Measurements from ENCODE around the gene NUP88.
"Not testable (repeated sequence)": the region's sequence is repeated elsewhere in the genome, so short reads cannot be mapped to it uniquely, and the experiment has no call there.

The NUP88 gene

DNA sequence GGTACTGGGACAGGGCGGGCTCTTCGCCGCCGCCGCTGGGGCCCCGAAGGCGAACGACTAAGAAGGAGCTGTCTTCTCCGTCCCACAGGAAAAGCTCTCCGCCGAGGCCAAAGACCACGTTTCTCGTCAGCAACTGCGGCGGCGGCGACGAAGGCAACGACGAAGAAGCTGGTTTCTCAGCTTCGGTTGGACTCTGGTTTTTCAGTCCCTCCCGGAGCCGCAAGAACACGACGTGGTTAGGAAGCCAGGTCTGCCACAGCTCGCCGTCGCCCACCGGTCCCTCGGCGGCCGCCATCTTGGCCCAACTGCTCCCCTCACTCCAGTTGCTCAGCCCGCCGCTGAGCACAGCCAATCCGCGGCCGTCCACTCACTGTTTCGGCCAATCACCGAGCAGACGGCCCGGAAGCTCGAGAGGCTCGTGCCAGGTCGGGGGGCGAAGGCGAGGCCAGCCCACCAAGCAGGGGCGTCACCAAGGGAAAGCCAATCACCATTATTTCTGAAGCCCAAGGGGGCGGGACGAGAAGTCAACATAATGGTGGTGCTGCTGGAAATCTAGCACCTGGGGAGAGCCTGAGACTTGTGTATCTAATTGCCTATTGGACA lies at the start of gene NUP88:
Gene NUP88 (minus strand): TSS at position 307 of the 603 bp plus-strand sequence. CDS start 12 bp downstream, at position 295.
- peak; percentile 94 for DNase-seq

GRCh38 chr17:5468075-5468473 lies 48.6 kb upstream of the NUP88 start:
- no peak for DNase-seq

DNA sequence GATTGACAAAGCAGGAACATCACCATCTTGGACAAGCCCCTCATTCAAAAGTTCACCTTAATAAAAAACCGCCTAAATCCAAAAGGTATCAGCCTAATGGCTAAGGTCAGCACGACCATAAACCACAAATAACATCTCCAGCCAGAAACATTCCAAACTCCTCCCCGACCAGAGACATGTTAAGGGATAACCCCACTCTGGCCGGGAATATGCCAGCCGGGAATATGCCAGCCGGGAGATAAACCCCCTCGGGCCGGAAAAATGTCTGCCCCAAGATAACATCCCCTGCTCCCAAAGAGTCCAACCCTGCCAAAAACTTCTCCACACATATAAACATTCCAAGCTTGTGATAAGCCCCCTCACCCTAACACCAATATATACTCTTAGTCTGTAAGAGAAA lies 48.0 kb upstream of the NUP88 start:
- no peak for DNase-seq

- DNase-seq: no peak
Observed at GRCh38 chr17:5466295-5466694, 46.8 kb upstream of the NUP88 start.

DNA sequence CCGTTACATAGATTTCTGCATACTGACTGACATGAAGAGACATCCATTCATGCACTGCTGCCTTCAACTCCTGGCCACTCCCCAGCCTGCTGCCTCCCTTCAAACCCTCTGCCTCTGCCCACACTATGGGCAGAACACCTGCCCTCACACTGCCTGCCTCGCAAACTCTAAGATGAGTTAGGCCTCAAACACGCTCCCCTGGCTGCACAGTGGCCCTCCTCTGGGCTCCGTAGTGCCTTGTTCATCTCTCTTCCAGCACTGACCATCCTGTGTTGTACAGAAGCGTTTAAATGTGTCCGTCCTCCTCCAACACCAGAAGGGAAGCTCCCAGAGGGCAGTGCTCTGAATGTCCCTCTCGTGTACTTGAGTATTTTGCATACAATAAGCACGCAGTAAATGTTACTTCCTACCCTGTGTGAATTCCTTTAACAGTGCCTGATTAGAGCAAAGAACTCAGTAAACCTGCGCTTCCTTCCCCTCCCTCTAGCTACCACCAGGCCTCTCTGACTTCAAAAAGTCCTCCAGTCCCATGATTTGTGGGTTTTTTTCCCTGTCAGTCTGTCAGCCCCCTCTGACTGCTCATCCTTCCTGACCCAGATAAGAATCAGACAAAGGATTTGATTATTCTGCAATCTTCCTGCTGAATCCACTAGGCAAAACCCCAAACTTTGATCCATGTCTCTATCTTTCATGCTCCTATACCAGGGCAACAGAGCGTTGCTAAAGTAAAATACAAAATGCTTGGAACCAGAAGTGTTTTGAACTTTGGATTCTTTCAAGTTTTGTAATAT lies 45.5 kb upstream of the NUP88 start:
- no peak for DNase-seq

DNA sequence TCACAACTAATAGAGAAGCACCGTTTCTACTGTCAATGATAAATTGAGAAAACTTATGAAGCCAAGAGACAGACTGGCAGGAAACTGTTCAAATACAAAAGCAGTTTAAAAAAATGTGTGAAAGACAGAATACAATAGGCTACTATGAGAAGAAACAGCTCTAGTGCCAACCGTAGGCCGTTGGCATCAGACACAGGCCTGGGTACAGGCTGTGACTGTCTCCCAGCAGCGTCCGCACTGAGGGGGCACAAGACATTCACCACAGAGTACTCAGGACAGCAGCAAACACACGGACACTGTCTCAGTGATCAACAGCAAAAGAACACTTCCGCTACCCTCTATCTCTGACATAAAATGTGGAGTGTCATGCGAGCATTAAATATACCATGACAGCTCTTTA lies 27.3 kb upstream of the NUP88 start:
- no peak for DNase-seq

- DNase-seq: no peak
Observed at GRCh38 chr17:5444209-5444608, 24.7 kb upstream of the NUP88 start.

GRCh38 chr17:5443728-5444127 lies 24.3 kb upstream of the NUP88 start:
- no peak for DNase-seq

DNA sequence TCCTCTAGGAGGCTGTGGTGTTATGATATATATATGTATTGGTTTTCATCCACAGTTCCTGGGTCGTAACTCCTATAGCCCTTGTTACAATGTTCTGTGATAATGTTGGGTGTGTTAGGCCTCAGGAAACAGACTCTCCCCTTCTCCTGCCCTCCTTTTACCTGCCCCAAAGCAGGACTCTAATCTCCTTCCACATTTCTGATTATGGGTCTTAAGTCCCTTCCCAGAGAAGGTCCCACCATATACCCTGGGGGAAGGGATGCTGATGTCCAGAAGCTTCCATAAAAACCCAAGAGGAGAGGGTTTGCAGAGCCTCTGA lies 19.9 kb upstream of the NUP88 start:
- DNase-seq: no peak

DNA sequence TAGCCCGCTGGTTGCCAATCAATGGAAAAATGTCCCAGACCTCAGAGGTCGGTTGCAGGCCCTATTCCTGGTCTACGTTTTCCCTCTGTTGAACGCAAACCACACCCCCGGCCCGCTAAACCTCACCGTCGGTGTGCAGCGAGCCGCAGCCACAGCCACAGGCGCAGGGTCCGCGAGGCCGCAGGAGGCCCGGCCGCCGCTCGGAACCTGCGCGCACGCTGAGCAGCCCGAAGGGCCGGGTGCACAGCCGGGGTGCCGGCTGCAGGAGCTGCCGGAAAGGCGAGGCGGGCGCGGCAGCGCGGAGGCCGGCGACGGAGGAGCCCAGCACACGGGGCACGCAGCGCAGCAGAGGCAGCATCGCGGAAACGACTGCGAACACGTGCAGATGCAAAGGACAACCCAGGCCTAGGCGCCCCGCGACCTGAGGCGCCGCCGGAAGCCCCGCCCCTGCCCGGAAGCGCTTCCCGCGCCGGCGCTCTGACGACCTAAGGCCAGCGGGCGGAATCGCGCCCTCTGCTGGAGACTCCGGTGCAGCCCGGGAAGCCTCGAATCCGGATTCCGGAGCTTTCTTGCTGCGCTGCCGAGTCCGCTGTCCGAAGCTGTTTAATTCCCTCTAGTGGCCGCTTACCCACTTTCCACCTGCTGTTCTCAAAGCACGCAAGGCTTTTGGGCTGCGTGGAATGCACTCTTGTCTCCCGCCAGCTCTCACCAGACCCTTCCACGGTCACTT lies 19.4 kb upstream of the NUP88 start, which contains the start of gene C1QBP:
Gene C1QBP (minus strand): TSS at position 440 of the 730 bp plus-strand sequence. CDS start 82 bp downstream, at position 358.
- DNase-seq: peak; percentile 92

DNA sequence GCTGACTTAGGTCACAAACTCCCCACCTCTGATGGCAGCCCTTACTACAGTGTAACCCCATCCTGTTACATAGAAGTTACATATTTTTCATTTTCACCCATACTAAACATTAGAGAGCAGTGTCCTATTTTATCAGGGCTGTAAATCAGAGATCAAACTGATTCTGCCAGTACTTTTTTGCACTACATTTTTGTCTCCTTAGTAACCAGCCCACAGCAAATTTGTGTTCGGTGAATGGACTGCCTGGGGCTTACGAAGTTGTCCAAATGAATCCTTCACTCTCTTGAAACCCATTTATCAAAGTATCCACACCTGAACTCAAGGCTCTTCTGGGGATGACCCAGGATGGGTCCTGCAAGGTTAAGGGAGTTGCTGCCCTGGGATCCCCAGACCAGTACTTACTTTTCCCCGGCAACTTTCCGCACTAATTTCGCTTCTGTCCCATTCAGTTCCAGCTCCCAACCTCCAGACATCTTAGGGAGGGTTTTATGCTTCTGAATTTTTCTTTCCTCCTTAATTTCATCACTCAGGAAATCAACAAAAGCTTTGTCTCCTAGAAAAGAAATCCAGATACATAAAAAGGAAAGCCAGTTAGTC lies 18.4 kb upstream of the NUP88 start:
- no peak for DNase-seq

DNA sequence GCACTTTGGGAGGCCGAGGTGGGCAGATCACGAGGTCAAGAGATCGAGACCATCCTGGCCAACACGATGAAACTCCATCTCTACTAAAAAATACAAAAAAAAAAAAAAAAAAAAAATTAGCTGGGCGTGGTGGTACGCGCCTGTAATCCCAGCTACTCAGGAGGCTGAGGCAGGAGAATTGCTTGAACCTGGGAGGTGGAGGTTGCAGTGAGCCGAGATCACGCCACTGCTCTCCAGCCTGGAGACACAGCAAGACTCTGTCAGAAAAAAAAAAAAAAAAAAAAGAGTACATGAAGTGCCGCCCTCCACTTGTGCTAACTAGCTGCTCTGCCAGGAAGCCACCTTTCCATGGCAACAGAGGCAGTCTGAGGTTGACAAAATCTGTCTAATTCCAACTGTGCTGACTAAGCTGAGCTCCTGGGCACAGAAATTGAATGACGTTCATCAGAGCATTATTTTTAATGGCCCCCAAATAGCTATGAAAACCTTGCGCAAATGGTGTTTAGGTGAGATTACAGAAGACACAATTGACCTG lies 16.4 kb upstream of the NUP88 start:
- not testable (repeated sequence) for DNase-seq

DNA sequence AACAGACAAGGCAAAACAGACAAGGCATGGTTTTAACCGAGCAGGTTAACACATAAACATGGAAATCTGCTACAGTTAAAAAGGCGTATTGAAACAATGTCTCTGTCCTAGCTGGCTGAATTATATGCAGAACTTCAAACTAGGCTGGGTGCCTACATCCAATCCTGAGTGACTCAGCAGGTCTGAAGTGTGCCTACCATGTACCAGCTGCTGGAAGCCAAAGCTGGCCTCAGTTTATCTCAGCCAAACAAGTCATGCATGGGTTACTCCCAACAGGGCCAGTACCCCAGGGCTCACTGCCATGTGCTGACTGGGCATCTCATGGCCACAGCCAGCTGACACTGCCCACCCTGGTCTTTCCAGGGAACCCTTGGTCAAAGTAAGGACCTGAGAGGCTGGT lies 15.5 kb upstream of the NUP88 start:
- no peak for DNase-seq

GRCh38 chr17:5431949-5432556 lies 12.6 kb upstream of the NUP88 start:
- DNase-seq: no peak

DNA sequence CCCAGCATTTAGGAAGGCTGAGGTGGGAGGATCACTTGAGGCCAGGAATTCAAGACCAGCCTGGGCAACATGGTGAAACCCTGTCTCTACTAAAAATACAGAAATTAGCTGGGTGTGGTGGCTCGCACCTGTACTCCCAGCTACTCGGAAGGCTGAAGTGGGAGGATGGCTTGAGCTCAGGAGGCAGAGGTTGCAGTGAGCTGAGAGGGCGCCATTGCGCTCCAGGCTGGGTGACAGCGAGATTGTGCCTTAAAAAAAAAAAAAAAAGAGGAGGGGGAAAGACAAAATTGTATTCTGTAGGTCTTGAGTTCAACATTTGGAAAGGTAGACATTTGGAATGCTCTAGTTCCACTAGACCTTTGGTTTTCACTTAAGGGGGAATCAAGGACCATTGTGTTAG lies 11.8 kb upstream of the NUP88 start:
- DNase-seq: not testable (repeated sequence)

DNA sequence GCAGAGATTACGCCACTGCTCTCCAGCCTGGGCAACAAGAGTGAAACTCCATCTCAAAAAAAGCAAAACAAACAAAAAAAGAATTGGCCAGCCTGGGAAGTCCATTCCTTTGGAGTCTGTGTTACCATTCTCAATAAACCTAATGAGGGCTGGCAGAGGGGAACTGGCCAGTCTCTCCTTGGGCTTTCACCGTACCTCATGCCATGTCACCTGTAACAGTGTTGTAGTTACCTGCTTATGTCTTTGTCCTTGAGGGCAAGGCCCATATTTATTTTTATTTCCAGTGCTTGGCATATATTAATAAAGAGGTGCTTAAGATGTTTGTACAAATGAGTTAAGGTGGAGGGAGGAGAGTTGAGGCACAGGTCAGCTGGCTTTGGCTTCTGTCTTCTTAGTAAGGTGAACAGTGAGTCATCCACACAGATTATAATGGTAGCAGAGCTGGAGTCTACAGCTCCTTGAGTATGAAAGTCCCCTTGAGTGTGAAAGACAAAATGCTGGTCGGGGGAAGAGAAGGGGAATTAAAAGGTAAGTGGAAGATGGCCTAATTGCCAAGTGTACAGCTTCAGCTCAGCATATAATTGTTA lies 11.0 kb upstream of the NUP88 start:
- no peak for DNase-seq

- DNase-seq: no peak
Observed at GRCh38 chr17:5429191-5429887, 9.9 kb upstream of the NUP88 start.

DNA sequence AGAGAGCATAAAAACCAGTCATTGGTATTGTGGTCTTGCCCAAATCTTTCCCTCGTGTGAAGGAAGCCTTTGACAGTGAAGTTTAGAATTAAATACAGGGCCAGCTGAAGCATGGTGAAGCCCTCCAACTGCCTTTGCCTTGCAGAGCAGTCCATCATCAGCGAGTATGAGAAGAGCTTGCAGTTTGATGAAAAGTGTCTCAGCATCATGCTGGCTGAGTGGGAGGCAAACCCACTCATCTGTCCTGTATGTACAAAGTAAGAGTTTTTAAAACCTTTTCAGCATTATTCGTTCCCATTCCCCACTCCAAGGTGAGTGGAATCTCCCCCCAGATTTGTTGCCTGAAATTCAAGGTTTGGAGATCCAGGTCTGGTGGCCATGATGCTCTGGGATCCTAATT lies 6.4 kb upstream of the NUP88 start:
- DNase-seq: no peak

DNA sequence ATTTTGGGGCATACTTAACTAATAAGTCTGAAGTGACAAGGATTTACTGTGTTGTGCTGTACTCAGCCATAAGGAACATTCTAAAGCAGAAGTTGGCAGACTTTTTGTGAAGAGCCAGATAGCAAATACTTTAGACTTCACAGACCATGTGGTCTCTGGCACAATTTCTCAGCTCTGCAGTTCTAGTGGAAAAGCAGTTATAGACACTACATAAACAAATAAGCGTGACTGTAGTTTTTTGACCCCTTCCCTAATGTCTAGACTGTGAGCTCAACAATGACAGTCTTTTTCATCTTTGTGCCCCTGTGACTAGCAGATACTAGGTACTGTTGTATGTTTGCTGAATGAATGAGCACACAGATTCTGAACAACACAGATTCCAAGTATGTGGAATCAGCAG lies 5.4 kb upstream of the NUP88 start:
- DNase-seq: no peak

GRCh38 chr17:5422505-5422904 lies 3.0 kb upstream of the NUP88 start:
- DNase-seq: no peak

DNA sequence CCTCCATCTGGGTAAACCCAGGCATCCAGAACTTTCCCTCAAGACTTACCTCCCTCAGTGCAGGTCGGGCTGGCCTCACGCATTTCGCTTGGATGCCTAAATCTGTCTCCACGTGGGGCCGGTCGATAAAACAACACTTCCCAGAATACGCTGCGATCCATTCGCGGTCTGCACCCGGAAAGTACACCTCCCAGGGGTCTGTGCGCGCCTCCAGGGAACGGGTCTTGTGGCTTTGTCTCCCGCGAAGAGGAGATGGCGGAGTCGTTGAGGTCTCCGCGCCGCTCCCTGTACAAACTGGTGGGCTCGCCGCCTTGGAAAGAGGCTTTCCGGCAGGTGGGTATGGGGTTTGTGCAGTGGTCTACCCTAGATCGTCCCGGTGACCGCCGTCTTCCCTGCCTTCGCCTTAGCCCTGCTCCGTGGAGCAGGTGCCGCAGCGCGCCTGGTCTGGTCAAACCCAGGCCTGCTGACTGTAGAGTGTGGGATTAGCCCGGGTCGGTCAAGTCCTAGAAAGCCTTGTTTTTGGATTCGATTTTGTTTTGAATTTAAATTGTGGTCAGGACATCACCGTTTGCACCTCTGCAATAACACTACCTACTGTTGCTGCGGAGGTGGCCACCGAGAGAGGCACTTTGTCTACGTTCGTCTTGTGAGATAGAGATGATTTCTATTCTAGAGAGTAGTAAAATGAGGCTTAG lies 644 bp upstream of the NUP88 start, which contains the start of gene RPAIN:
Gene RPAIN (plus strand): TSS at position 224 of the 695 bp plus-strand sequence. CDS start 29 bp downstream, at position 253.
- peak; percentile 81 for DNase-seq

Data from activated gamma-delta T cell treated with Interleukin-2 at 50 U/mL for 16 hours (primary cell).